NCI-H2171 (cell line): ENCODE data around the gene OR10X1.

Experiments
- DNase-seq: peaks from one replicate; lab custom pipeline; 2025; lab: John Stamatoyannopoulos, UW

Gene OR10X1

GRCh38 chr1:158579733-158580132 lies at the start of gene OR10X1:
OR10X1 (minus strand) TSS chr1:158579899; CDS start chr1:158579899, 0 bp downstream.
- no peak for DNase-seq

- DNase-seq: no peak
Observed at GRCh38 chr1:158613764-158614163, 34.1 kb upstream of the OR10X1 start.

- DNase-seq: no peak
Observed at GRCh38 chr1:158611916-158612315, 32.2 kb upstream of the OR10X1 start.

- no peak for DNase-seq
Observed at GRCh38 chr1:158607296-158607695, 27.6 kb upstream of the OR10X1 start.

GRCh38 chr1:158604968-158605367 lies 25.3 kb upstream of the OR10X1 start, which contains the start of gene OR10Z1:
OR10Z1 (plus strand) TSS chr1:158605268; CDS start chr1:158606439, 1,171 bp downstream.
- DNase-seq: no peak

- no peak for DNase-seq
Observed at GRCh38 chr1:158600735-158601134, 21.0 kb upstream of the OR10X1 start.

- DNase-seq: no peak
Observed at GRCh38 chr1:158586942-158587341, 7.2 kb upstream of the OR10X1 start.

- DNase-seq: no peak
Observed at GRCh38 chr1:158583962-158584361, 4.3 kb upstream of the OR10X1 start.

- DNase-seq: no peak
Observed at GRCh38 chr1:158577561-158577960, 2.1 kb downstream of the OR10X1 start.

- no peak for DNase-seq
Observed at GRCh38 chr1:158572226-158572625, 7.5 kb downstream of the OR10X1 start.

GRCh38 chr1:158570480-158570879 lies 9.2 kb downstream of the OR10X1 start, which contains the start of gene OR6P1:
OR6P1 (minus strand) TSS chr1:158570580; CDS start chr1:158563604, 6,976 bp downstream.
- no peak for DNase-seq

- no peak for DNase-seq
Observed at GRCh38 chr1:158564608-158565007, 15.1 kb downstream of the OR10X1 start.

GRCh38 chr1:158563853-158564252 lies 15.8 kb downstream of the OR10X1 start:
- no peak for DNase-seq

- DNase-seq: no peak
Observed at GRCh38 chr1:158559696-158560095, 20.0 kb downstream of the OR10X1 start.

- no peak for DNase-seq
Observed at GRCh38 chr1:158554352-158554751, 25.3 kb downstream of the OR10X1 start, which contains the start of gene OR6Y1. OR6Y1 (minus strand) TSS chr1:158554405; CDS start chr1:158548105, 6,300 bp downstream.

GRCh38 chr1:158552296-158552695 lies 27.4 kb downstream of the OR10X1 start:
- no peak for DNase-seq

GRCh38 chr1:158547533-158547932 lies 32.2 kb downstream of the OR10X1 start:
- no peak for DNase-seq

GRCh38 chr1:158537609-158538008 lies 42.1 kb downstream of the OR10X1 start:
- no peak for DNase-seq

GRCh38 chr1:158534496-158534895 lies 45.2 kb downstream of the OR10X1 start:
- no peak for DNase-seq
